SK-N-SH (cell line): ENCODE results near the gene IER3IP1. TPM values are rescaled to one million over a fixed set of nuclear protein-coding genes. Genes with fewer than 3 reads are reported as not detected.

Experiments used
- CTCF ChIA-PET: fragments of 300-600, 350-600 bp; formaldehyde crosslinking; extraction: SDS; loops from one replicate; lab custom pipeline; 2021; lab: Yijun Ruan, JAX
- POLR2A ChIA-PET: fragments of 350-600 bp; sonication (Branson Sonifier 250); formaldehyde crosslinking; extraction: SDS; loops from one replicate; lab custom pipeline; 2020; ENCODE audit warnings: antibody characterized with exemption, inconsistent platforms; lab: Yijun Ruan, JAX
- DNase-seq: peaks from one replicate; pipeline ENCODE4 v3.0.0; 2012
- H2AFZ ChIP-seq: fragments of 200-600 bp; sonication (generic); 2 replicates; pipeline ENCODE4 v1.8.1; 2016; ENCODE audit warnings: antibody characterized with exemption, mild to moderate bottlenecking, low read depth
- H3F3A ChIP-seq: fragments of 200-600 bp; sonication (generic); replicated peaks from 2 replicates; pipeline ENCODE3; 2016; ENCODE audit warnings: antibody characterized with exemption, mild to moderate bottlenecking; ENCODE audit not compliant: insufficient read depth
- H3K27ac ChIP-seq, 2 experiments: fragments of 200-500 bp in 1 of 2; fragments of 200-600 bp in 1 of 2; sonication (Bioruptor generic) in 1 of 2; sonication (generic), shearing (Covaris generic) in 1 of 2; 2 replicates each; pipeline versions ENCODE4 v1.5.1 to v1.6.1; 2014 to 2016; ENCODE audit warnings: low read depth in 2 of 2, inconsistent platforms in 1 of 2, low read length in 1 of 2, mild to moderate bottlenecking in 1 of 2, mixed read lengths in 1 of 2
- H3K27me3 ChIP-seq: fragments of 200-600 bp; sonication (generic), shearing (Covaris generic); 2 replicates; pipeline ENCODE4 v1.6.1; 2016; ENCODE audit warnings: mixed run types; ENCODE audit not compliant: insufficient read depth
- H3K36me3 ChIP-seq, 2 experiments: fragments of 200-500 bp in 1 of 2; fragments of 200-600 bp in 1 of 2; sonication (Bioruptor generic) in 1 of 2; sonication (generic) in 1 of 2; replicated peaks in 1 of 2; 2 replicates each; pipeline versions ENCODE3 to v1.5.1; 2014 to 2016; ENCODE audit warnings: low read length in 1 of 2, mild to moderate bottlenecking in 1 of 2; ENCODE audit not compliant: insufficient read depth in 2 of 2, control insufficient read depth in 1 of 2
- H3K4me1 ChIP-seq, 2 experiments: fragments of 200-500 bp in 1 of 2; fragments of 200-600 bp in 1 of 2; sonication (Bioruptor generic) in 1 of 2; sonication (generic), shearing (Covaris generic) in 1 of 2; 2 replicates each; pipeline versions ENCODE4 v1.5.1 to v1.6.1; 2014 to 2016; ENCODE audit warnings: low read depth in 1 of 2, low read length in 1 of 2, mixed run types in 1 of 2; ENCODE audit not compliant: insufficient read depth in 2 of 2, control insufficient read depth in 1 of 2
- H3K4me2 ChIP-seq: fragments of 200-600 bp; sonication (generic), shearing (Covaris generic); 2 replicates; pipeline ENCODE4 v1.6.1; 2017; ENCODE audit warnings: mixed run types
- H3K4me3 ChIP-seq, 2 experiments: fragments of 200-500 bp in 1 of 2; fragments of 200-600 bp in 1 of 2; sonication (Bioruptor generic) in 1 of 2; sonication (generic), shearing (Covaris generic) in 1 of 2; 2 replicates each; pipeline versions ENCODE4 v1.5.1 to v1.8.1; 2014 to 2016; ENCODE audit warnings: low read depth in 2 of 2, inconsistent platforms in 1 of 2, low read length in 1 of 2, mild to moderate bottlenecking in 1 of 2, mixed read lengths in 1 of 2, moderate library complexity in 1 of 2
- H3K79me2 ChIP-seq: fragments of 200-600 bp; sonication (generic); 2 replicates; pipeline ENCODE4 v1.8.1; 2017; ENCODE audit warnings: mild to moderate bottlenecking; ENCODE audit not compliant: insufficient read depth
- H3K9ac ChIP-seq: fragments of 200-600 bp; sonication (generic); 2 replicates; pipeline ENCODE4 v1.6.1; 2017; ENCODE audit warnings: mixed run types
- H3K9me2 ChIP-seq: fragments of 200-600 bp; sonication (generic); 2 replicates; pipeline ENCODE4 v1.6.1; 2017; ENCODE audit warnings: mixed run types
- H3K9me3 ChIP-seq: fragments of 200-600 bp; sonication (generic); 2 replicates; pipeline ENCODE4 v1.6.1; 2017; ENCODE audit warnings: mixed run types, mild to moderate bottlenecking, moderate library complexity
- H4K20me1 ChIP-seq: fragments of 200-600 bp; sonication (generic); 2 replicates; pipeline ENCODE4 v1.6.1; 2017; ENCODE audit warnings: mild to moderate bottlenecking, mixed run types; ENCODE audit not compliant: insufficient read depth
- CHD2 ChIP-seq: fragments of 150-350 bp; IDR thresholded peaks from 2 replicates; pipeline ENCODE4 v1.6.1; 2018; ENCODE audit warnings: low read length; ENCODE audit not compliant: partially characterized antibody
- FOSL2 ChIP-seq: IDR thresholded peaks from 2 replicates; pipeline ENCODE4 v1.4.0; 2012; ENCODE audit warnings: low read depth, mild to moderate bottlenecking, moderate library complexity, borderline replicate concordance
- GABPA ChIP-seq: IDR thresholded peaks from 2 replicates; pipeline ENCODE4 v1.4.0; 2012; ENCODE audit warnings: low read depth, mild to moderate bottlenecking
- GATA2 ChIP-seq: sonication (generic); formaldehyde crosslinking; IDR thresholded peaks from 2 replicates; pipeline ENCODE4 v1.5.0; 2020; ENCODE audit warnings: mild to moderate bottlenecking, missing genetic modification reagents
- JUND ChIP-seq: IDR thresholded peaks from 2 replicates; pipeline ENCODE4 v1.4.0; 2012
- MEF2A ChIP-seq: IDR thresholded peaks from 2 replicates; pipeline ENCODE4 v1.4.0; 2012; ENCODE audit warnings: low read depth, borderline replicate concordance
- MXI1 ChIP-seq: IDR thresholded peaks from 2 replicates; pipeline ENCODE4 v1.6.1; 2012; ENCODE audit warnings: mild to moderate bottlenecking, low read depth, low read length, improper control_type of control experiment
- NFIC ChIP-seq: IDR thresholded peaks from 2 replicates; pipeline ENCODE4 v1.4.0; 2012; ENCODE audit warnings: borderline replicate concordance
- POLR2AphosphoS5 ChIP-seq: IDR thresholded peaks from 2 replicates; pipeline ENCODE4 v1.6.1; 2012; ENCODE audit warnings: low read depth, low read length
- RAD21 ChIP-seq: IDR thresholded peaks from 2 replicates; pipeline ENCODE4 v1.6.1; 2012; ENCODE audit warnings: mild to moderate bottlenecking, low read length
- RFX5 ChIP-seq: IDR thresholded peaks from 2 replicates; pipeline ENCODE4 v1.6.1; 2012; ENCODE audit warnings: mild to moderate bottlenecking, improper control_type of control experiment, low read length
- RXRA ChIP-seq: IDR thresholded peaks from 2 replicates; pipeline ENCODE4 v1.4.0; 2012; ENCODE audit warnings: low read depth, mild to moderate bottlenecking, borderline replicate concordance
- SIN3A ChIP-seq: IDR thresholded peaks from 2 replicates; pipeline ENCODE4 v1.6.1; 2012; ENCODE audit warnings: low read depth, mild to moderate bottlenecking, low read length, moderate library complexity, borderline replicate concordance
- TAF1 ChIP-seq: IDR thresholded peaks from 2 replicates; pipeline ENCODE4 v1.6.1; 2012; ENCODE audit warnings: low read depth, mild to moderate bottlenecking, low read length, moderate library complexity, borderline replicate concordance
- WGBS: methylation state at CpG from one replicate; pipeline ENCODE4 v1.1.6; 2017; ENCODE audit warnings: low lambda C conversion rate; 5-methylcytosine and 5-hydroxymethylcytosine counted together
- polyA plus RNA-seq, 3 experiments: library from polyadenylated mRNA; depleted of rRNA; stranded (reverse); fragments of >200 nt; gene quantifications; 2 replicates each; pipeline ENCODE4 v1.2.3, GENCODE V29; 2012
- TF ChIP-seq, protein P1 (sequence below): IDR thresholded peaks from 2 replicates; pipeline ENCODE4 v1.4.0; 2012; ENCODE audit warnings: low read depth, borderline replicate concordance
- TF ChIP-seq, protein P2 (sequence below): fragments of 150-350 bp; IDR thresholded peaks from 2 replicates; pipeline ENCODE4 v1.6.1; 2016; ENCODE audit warnings: mild to moderate bottlenecking, low read depth, low read length
- TF ChIP-seq, protein P3 (sequence below): fragments of 200-600 bp; sonication (generic); IDR thresholded peaks from 2 replicates; pipeline ENCODE4 v1.6.1; 2017; ENCODE audit warnings: antibody characterized with exemption, mild to moderate bottlenecking, moderate library complexity
- TF ChIP-seq, protein P4 (sequence below): IDR thresholded peaks from 2 replicates; pipeline ENCODE4 v1.4.0; 2012; ENCODE audit warnings: low read depth
- TF ChIP-seq, protein P5 (sequence below): fragments of 150-350 bp; IDR thresholded peaks from 2 replicates; pipeline ENCODE4 v1.6.1; 2017; ENCODE audit warnings: antibody characterized with exemption, low read length, low read depth, borderline replicate concordance
- TF ChIP-seq, protein P6 (sequence below): IDR thresholded peaks from 2 replicates; pipeline ENCODE4 v1.6.1; 2012; ENCODE audit warnings: mild to moderate bottlenecking, low read depth, low read length, moderate library complexity

Gene IER3IP1
- polyA plus RNA-seq, 1 of the 3 experiments (the other 2 are of a cell fraction), result 13.7 TPM

DNA sequence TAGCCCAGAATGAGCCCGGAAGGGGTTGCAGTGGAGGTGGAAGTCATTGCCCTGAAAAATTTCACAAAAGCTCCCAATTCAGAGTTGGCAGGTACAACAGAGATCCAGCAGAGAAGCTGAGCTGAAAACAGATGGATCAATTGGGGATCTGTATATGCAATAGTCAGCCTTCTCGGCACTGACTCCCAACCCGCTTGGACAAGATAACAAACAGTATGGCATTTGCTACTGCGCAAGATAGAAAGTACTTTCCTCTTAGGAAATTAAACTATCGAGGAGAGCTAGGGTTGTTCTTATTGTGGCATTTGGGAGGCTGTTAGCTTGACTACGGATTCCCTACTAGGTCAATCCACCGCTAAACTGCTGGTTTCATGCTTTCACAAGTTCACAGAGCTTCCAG is 11.6 kb upstream of the IER3IP1 start:
- no peak overlapping the region for H2AFZ ChIP-seq
- no peak overlapping the region for H3K9ac ChIP-seq
- H3K4me3 ChIP-seq, result no peak overlapping the region
- H4K20me1 ChIP-seq, result no peaks in the 10 kb centered on the region
- 73% methylated on average over 7 of the region's 7 CpGs for WGBS
- H3K9me2 ChIP-seq, result no peaks in the 10 kb centered on the region
- H3F3A ChIP-seq, result no peaks in the 10 kb centered on the region
- ChIA-PET POLR2A (no interaction called here), CTCF (interaction anchor here (0.7 to 1.2 kb wide), 3 partner anchors 17 to 561 kb away, joined by 3 to 4 read pairs (median 4); no protein-coding TSS in a partner anchor)
- TF ChIP-seq GATA2 (CRISPR knock-in tag) (no peak), RAD21 (no peak), GABPA (no peak), JUND (no peak), RXRA (no peak), NFIC (no peak), MEF2A (no peak), FOSL2 (no peak), MXI1 (no peak), POLR2AphosphoS5 (no peak), TAF1 (no peak), CHD2 (no peak), SIN3A (no peak), RFX5 (no peak)
- TF ChIP-seq, protein P1, sequence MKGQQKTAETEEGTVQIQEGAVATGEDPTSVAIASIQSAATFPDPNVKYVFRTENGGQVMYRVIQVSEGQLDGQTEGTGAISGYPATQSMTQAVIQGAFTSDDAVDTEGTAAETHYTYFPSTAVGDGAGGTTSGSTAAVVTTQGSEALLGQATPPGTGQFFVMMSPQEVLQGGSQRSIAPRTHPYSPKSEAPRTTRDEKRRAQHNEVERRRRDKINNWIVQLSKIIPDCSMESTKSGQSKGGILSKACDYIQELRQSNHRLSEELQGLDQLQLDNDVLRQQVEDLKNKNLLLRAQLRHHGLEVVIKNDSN, result no peak
- TF ChIP-seq, protein P2, sequence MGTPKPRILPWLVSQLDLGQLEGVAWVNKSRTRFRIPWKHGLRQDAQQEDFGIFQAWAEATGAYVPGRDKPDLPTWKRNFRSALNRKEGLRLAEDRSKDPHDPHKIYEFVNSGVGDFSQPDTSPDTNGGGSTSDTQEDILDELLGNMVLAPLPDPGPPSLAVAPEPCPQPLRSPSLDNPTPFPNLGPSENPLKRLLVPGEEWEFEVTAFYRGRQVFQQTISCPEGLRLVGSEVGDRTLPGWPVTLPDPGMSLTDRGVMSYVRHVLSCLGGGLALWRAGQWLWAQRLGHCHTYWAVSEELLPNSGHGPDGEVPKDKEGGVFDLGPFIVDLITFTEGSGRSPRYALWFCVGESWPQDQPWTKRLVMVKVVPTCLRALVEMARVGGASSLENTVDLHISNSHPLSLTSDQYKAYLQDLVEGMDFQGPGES, result no peak
- TF ChIP-seq, protein P3, sequence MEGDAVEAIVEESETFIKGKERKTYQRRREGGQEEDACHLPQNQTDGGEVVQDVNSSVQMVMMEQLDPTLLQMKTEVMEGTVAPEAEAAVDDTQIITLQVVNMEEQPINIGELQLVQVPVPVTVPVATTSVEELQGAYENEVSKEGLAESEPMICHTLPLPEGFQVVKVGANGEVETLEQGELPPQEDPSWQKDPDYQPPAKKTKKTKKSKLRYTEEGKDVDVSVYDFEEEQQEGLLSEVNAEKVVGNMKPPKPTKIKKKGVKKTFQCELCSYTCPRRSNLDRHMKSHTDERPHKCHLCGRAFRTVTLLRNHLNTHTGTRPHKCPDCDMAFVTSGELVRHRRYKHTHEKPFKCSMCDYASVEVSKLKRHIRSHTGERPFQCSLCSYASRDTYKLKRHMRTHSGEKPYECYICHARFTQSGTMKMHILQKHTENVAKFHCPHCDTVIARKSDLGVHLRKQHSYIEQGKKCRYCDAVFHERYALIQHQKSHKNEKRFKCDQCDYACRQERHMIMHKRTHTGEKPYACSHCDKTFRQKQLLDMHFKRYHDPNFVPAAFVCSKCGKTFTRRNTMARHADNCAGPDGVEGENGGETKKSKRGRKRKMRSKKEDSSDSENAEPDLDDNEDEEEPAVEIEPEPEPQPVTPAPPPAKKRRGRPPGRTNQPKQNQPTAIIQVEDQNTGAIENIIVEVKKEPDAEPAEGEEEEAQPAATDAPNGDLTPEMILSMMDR, result no peak
- TF ChIP-seq, protein P4, sequence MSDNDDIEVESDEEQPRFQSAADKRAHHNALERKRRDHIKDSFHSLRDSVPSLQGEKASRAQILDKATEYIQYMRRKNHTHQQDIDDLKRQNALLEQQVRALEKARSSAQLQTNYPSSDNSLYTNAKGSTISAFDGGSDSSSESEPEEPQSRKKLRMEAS, result no peak
- TF ChIP-seq, protein P5, sequence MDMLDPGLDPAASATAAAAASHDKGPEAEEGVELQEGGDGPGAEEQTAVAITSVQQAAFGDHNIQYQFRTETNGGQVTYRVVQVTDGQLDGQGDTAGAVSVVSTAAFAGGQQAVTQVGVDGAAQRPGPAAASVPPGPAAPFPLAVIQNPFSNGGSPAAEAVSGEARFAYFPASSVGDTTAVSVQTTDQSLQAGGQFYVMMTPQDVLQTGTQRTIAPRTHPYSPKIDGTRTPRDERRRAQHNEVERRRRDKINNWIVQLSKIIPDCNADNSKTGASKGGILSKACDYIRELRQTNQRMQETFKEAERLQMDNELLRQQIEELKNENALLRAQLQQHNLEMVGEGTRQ, result no peak
- TF ChIP-seq, protein P6, sequence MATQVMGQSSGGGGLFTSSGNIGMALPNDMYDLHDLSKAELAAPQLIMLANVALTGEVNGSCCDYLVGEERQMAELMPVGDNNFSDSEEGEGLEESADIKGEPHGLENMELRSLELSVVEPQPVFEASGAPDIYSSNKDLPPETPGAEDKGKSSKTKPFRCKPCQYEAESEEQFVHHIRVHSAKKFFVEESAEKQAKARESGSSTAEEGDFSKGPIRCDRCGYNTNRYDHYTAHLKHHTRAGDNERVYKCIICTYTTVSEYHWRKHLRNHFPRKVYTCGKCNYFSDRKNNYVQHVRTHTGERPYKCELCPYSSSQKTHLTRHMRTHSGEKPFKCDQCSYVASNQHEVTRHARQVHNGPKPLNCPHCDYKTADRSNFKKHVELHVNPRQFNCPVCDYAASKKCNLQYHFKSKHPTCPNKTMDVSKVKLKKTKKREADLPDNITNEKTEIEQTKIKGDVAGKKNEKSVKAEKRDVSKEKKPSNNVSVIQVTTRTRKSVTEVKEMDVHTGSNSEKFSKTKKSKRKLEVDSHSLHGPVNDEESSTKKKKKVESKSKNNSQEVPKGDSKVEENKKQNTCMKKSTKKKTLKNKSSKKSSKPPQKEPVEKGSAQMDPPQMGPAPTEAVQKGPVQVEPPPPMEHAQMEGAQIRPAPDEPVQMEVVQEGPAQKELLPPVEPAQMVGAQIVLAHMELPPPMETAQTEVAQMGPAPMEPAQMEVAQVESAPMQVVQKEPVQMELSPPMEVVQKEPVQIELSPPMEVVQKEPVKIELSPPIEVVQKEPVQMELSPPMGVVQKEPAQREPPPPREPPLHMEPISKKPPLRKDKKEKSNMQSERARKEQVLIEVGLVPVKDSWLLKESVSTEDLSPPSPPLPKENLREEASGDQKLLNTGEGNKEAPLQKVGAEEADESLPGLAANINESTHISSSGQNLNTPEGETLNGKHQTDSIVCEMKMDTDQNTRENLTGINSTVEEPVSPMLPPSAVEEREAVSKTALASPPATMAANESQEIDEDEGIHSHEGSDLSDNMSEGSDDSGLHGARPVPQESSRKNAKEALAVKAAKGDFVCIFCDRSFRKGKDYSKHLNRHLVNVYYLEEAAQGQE, result no peak
- H3K4me2 ChIP-seq, result no peak overlapping the region
- DNase-seq, result no peak
- no peak overlapping the region for H3K27ac ChIP-seq
- no peaks in the 10 kb centered on the region for H3K27me3 ChIP-seq
- H3K4me1 ChIP-seq, result no peaks in the 10 kb centered on the region
- no peaks in the 10 kb centered on the region for H3K9me3 ChIP-seq
- no peaks in the 10 kb centered on the region for H3K36me3 ChIP-seq
- H3K79me2 ChIP-seq, result no peaks in the 10 kb centered on the region
